ENCODE results near the gene KCNIP1. TPM values are rescaled to one million over a fixed set of nuclear protein-coding genes. Genes with fewer than 3 reads are reported as not detected.

KCNIP1 gene
- total and polyA plus RNA-seq, 7 donors = 0.03 TPM; not detected in 6

DNA sequence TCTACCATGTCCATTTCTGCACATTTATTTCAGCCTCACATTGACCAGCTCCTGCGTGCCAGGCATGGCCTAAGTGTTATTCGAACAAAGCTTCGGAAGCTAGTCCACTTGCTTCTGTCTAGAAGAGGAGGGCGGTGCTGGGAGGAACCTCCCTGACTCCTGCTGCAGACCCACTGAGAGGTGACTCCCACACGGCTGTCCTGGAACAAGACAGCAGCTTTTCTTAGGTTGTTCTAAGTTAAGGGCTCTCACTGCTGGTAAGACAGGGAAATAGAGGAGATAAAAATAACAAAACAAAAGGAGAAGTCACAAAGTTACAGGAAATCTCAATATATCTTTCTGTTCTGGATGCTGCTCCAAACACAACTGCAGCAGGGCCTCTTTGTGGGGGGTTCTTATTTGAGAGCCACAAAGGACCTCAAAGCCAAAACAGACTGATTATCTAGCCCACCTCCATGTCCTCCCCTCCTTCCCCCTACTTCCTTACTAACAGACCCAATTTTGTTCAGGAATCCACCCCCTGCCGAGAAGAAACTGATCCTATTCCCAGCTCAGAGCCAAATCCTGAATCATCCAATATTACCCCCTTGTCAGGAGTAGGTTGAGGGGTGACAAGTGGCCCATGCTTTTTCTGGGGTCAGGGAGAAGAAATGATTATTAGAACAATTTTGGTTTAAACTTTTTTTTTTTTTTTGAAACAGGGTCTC lies 28.4 kb upstream of the KCNIP1 start:
- no peak for ATAC-seq
- no peak overlapping the region for H3K27ac ChIP-seq
- no peaks in the 10 kb centered on the region for H3K4me1 ChIP-seq
- H3K9me3 ChIP-seq = no peaks in the 10 kb centered on the region
- intact Hi-C loops (cut with DNase I) = no loop called here
- H3K4me3 ChIP-seq = no peak overlapping the region
- peaks cover 0 to 2% (median 0%) of the 10 kb centered on the region in 3 donors for H3K27me3 ChIP-seq (ENCODE audit: insufficient read depth in 3 of 3, low read length in 2 of 3)
- TF ChIP-seq, protein P1, sequence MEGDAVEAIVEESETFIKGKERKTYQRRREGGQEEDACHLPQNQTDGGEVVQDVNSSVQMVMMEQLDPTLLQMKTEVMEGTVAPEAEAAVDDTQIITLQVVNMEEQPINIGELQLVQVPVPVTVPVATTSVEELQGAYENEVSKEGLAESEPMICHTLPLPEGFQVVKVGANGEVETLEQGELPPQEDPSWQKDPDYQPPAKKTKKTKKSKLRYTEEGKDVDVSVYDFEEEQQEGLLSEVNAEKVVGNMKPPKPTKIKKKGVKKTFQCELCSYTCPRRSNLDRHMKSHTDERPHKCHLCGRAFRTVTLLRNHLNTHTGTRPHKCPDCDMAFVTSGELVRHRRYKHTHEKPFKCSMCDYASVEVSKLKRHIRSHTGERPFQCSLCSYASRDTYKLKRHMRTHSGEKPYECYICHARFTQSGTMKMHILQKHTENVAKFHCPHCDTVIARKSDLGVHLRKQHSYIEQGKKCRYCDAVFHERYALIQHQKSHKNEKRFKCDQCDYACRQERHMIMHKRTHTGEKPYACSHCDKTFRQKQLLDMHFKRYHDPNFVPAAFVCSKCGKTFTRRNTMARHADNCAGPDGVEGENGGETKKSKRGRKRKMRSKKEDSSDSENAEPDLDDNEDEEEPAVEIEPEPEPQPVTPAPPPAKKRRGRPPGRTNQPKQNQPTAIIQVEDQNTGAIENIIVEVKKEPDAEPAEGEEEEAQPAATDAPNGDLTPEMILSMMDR (IDR thresholded peaks at IDR 0.05) = no peak
- no peaks in the 10 kb centered on the region for H3K36me3 ChIP-seq (ENCODE audit: insufficient read depth in 1 of 2, low read depth in 1 of 2)
- no peak for DNase-seq
- 73 to 76% (median 74%) methylated on average over 6 of the region's 6 CpGs for WGBS, 3 donors

DNA sequence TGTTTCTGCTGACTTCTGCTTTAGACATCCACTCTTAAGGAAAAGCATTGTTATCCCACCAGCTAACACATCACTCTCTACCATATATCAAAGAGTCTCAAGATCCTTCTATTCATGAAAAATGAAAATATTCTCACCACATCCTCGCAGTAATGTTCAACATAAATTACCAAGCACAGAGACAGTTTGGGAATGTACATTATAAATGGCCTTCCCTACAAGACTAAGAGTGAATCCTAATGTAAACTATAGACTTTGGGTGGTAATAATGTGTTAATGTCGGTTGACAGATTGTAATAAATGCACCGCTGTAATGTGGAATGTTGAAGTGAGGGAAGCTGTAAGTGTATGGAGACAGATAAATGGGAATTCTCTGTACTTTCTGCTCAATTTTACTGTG lies 27.1 kb upstream of the KCNIP1 start:
- DNase-seq (no peak), ATAC-seq (no peak)
- TF ChIP-seq, protein P1 (IDR thresholded peaks at IDR 0.05) = no peak
- Histone ChIP-seq H3K36me3 (ENCODE audit: insufficient read depth in 1 of 2, low read depth in 1 of 2) (no peaks in the 10 kb centered on the region), H3K9me3 (no peaks in the 10 kb centered on the region), H3K27ac (no peak overlapping the region), H3K4me1 (no peaks in the 10 kb centered on the region), H3K4me3 (no peak overlapping the region), H3K27me3 (ENCODE audit: insufficient read depth in 3 of 3, low read length in 2 of 3) (peaks cover 0 to 2% (median 0%) of the 10 kb centered on the region in 3 donors)
- 94 to 96% (median 96%) methylated on average over 3 of the region's 3 CpGs for WGBS, 3 donors
- intact Hi-C loops (cut with DNase I) = no loop called here

DNA sequence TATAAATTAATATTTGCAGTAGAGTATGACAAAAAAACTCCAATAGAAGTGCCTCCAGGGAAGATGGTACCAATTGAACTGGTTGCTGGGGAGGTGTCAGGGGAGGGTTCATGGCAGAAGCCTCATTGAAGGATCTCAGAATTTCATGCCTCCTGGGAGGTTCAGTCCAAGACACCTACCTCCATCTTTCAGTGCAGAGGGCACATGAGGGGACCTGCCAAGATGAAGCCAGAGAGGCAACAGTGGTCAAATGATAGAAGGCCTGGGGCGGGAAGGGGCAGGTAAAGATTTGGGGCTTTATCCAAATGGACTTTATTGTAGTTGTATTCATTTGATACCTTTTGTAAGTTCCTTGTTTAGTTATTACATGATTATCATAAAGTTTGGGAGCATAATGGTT lies 25.9 kb upstream of the KCNIP1 start:
- Histone ChIP-seq H3K27me3 (ENCODE audit: insufficient read depth in 3 of 3, low read length in 2 of 3) (no peaks in the 10 kb centered on the region), H3K27ac (no peak overlapping the region), H3K4me3 (no peak overlapping the region), H3K36me3 (ENCODE audit: insufficient read depth in 1 of 2, low read depth in 1 of 2) (no peaks in the 10 kb centered on the region), H3K4me1 (no peaks in the 10 kb centered on the region), H3K9me3 (no peaks in the 10 kb centered on the region)
- TF ChIP-seq, protein P1 (IDR thresholded peaks at IDR 0.05) = no peak
- ATAC-seq (no peak), DNase-seq (no peak)
- intact Hi-C loops (cut with DNase I) = no loop called here
- WGBS, 3 donors = 98 to 100% (median 100%) methylated on average over 1 of the region's 1 CpG

DNA sequence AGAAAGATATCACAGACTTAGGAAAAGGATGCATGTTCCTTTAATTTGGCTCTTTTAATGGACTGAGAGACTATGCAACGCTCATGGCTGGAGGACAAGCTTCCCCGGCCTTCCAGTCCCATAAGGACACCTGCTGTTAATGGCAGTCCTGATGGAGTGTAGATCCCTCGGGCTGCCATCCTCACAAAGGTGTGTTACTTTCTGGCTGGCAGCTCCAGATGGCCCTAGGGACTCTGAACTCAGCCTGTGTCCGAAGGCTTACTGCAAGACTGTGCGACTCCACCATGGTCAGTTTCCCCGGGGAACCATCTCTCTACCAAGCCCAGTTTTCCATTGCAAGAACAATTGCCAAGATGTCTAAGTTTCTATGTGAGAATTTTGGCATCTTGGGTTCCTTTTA lies 25.5 kb upstream of the KCNIP1 start:
- ATAC-seq (no peak), DNase-seq (no peak)
- Histone ChIP-seq H3K9me3 (no peaks in the 10 kb centered on the region), H3K4me3 (no peak overlapping the region), H3K4me1 (no peaks in the 10 kb centered on the region), H3K27ac (no peak overlapping the region), H3K36me3 (ENCODE audit: insufficient read depth in 1 of 2, low read depth in 1 of 2) (no peaks in the 10 kb centered on the region), H3K27me3 (ENCODE audit: insufficient read depth in 3 of 3, low read length in 2 of 3) (peaks cover 0 to 2% (median 0%) of the 10 kb centered on the region in 3 donors)
- 59 to 63% (median 62%) methylated on average over 6 of the region's 6 CpGs for WGBS, 3 donors
- intact Hi-C loops (cut with DNase I) = no loop called here
- TF ChIP-seq, protein P1 (IDR thresholded peaks at IDR 0.05) = no peak

DNA sequence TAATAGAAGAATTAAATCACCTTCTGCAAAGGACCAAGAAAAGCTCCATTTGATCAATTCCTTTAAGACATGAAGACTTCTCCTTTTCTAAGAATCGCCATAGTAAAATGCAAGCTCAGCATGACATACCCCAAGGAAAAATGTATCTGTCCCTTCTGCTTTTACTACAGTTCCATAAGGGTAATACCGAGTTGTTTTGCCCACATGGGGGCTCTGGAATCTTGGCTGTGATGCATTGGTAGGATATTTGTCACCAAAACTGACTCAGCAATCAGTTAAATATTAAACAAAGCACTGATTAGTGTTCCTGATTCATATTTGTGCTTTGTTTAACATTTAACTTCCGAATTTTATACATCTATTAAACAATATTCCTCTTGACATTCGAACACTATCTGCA lies 24.3 kb upstream of the KCNIP1 start:
- no peak overlapping the region for H3K27ac ChIP-seq
- intact Hi-C loops (cut with DNase I) = no loop called here
- ATAC-seq = no peak
- H3K27me3 ChIP-seq (ENCODE audit: insufficient read depth in 3 of 3, low read length in 2 of 3) = peaks cover 0 to 3% (median 0%) of the 10 kb centered on the region in 3 donors
- no peak overlapping the region for H3K4me3 ChIP-seq
- H3K9me3 ChIP-seq = no peaks in the 10 kb centered on the region
- no peak for DNase-seq
- TF ChIP-seq, protein P1 (IDR thresholded peaks at IDR 0.05) = no peak
- no peaks in the 10 kb centered on the region for H3K36me3 ChIP-seq (ENCODE audit: insufficient read depth in 1 of 2, low read depth in 1 of 2)
- H3K4me1 ChIP-seq = no peaks in the 10 kb centered on the region
- 54 to 61% (median 58%) methylated on average over 4 of the region's 4 CpGs for WGBS, 3 donors

Measured in psoas muscle (tissue), 8 donors.